RWPE2 (cell line): ENCODE results near the gene GSDMA.
"Not testable (repeated sequence)": the region's sequence is repeated elsewhere in the genome, so short reads cannot be mapped to it uniquely, and the experiment has no call there.

ENCODE experiments used
- ATAC-seq: fragments of 200-7000 bp; cut with Tn5 transposase; 3 replicates; pipeline ENCODE4 v1.9.1; 2021; ENCODE audit warnings: low read depth
- DNase-seq: peaks from one replicate; pipeline ENCODE4 v3.0.0-alpha.2; 2020; ENCODE audit warnings: low spot score
- H3K27ac ChIP-seq: fragments of 450-650 bp; 2 replicates; pipeline ENCODE4 v1.5.1; 2017; ENCODE audit warnings: mild to moderate bottlenecking; ENCODE audit not compliant: poor library complexity, severe bottlenecking
- H3K27me3 ChIP-seq: fragments of 250-450 bp; sonication (Bioruptor Pico); 2 replicates; pipeline ENCODE4 v1.5.1; 2021; ENCODE audit warnings: mild to moderate bottlenecking, moderate library complexity; ENCODE audit not compliant: insufficient read depth, poor library complexity, severe bottlenecking
- H3K36me3 ChIP-seq: fragments of 250-450 bp; sonication (Bioruptor Pico); 2 replicates; pipeline ENCODE4 v1.5.1; 2020; ENCODE audit warnings: low read depth, mild to moderate bottlenecking, moderate library complexity
- H3K4me1 ChIP-seq: fragments of 250-450 bp; sonication (Bioruptor Pico); 2 replicates; pipeline ENCODE4 v1.5.1; 2021; ENCODE audit warnings: mild to moderate bottlenecking, moderate library complexity; ENCODE audit not compliant: insufficient read depth, poor library complexity, severe bottlenecking
- H3K4me3 ChIP-seq: fragments of 250-450 bp; sonication (Bioruptor Pico); 2 replicates; pipeline ENCODE4 v1.5.1; 2021; ENCODE audit warnings: mild to moderate bottlenecking, moderate library complexity; ENCODE audit not compliant: severe bottlenecking
- H3K9me3 ChIP-seq: fragments of 250-450 bp; sonication (Bioruptor Pico); 2 replicates; pipeline ENCODE4 v1.5.1; 2021; ENCODE audit warnings: mild to moderate bottlenecking, moderate library complexity; ENCODE audit not compliant: severe bottlenecking
- CTCF ChIP-seq: fragments of 450-650 bp; IDR thresholded peaks from one replicate; pipeline ENCODE4 v1.5.1; 2017; ENCODE audit warnings: mild to moderate bottlenecking, moderate library complexity; ENCODE audit not compliant: poor library complexity, severe bottlenecking

GSDMA gene

GRCh38 chr17:39999067-39999466 is 36.3 kb downstream of the GSDMA start:
- ATAC-seq (peak; percentile 27; the same call in 1 of the 3 replicates), DNase-seq (no peak)
- Histone ChIP-seq H3K4me1 (no peaks in the 10 kb centered on the region), H3K27ac (no peak overlapping the region), H3K4me3 (no peak overlapping the region), H3K27me3 (no peaks in the 10 kb centered on the region), H3K36me3 (peaks cover 37% of the 10 kb centered on the region), H3K9me3 (no peaks in the 10 kb centered on the region)
- TF ChIP-seq CTCF = no peak

- Histone ChIP-seq H3K27me3 (no peaks in the 10 kb centered on the region), H3K27ac (no peak overlapping the region), H3K36me3 (peaks cover 26% of the 10 kb centered on the region), H3K9me3 (no peaks in the 10 kb centered on the region), H3K4me3 (no peak overlapping the region), H3K4me1 (no peaks in the 10 kb centered on the region)
- TF ChIP-seq CTCF = no peak
- no peak for DNase-seq
- no peak for ATAC-seq
These were observed 37.4 kb downstream of the GSDMA start for GRCh38 chr17:40000161-40000560.

- not testable (repeated sequence) for H3K4me1 ChIP-seq, H3K27me3 ChIP-seq, H3K27ac ChIP-seq, H3K4me3 ChIP-seq, DNase-seq, H3K9me3 ChIP-seq, ATAC-seq
- H3K36me3 ChIP-seq = peaks cover 16% of the 10 kb centered on the region
These were observed 38.5 kb downstream of the GSDMA start for GRCh38 chr17:40001335-40001734.

- Histone ChIP-seq H3K9me3 (no peaks in the 10 kb centered on the region), H3K27ac (no peak overlapping the region), H3K27me3 (no peaks in the 10 kb centered on the region), H3K4me1 (no peaks in the 10 kb centered on the region), H3K36me3 (no peaks in the 10 kb centered on the region), H3K4me3 (no peak overlapping the region)
- ATAC-seq = no peak
- TF ChIP-seq CTCF = no peak
- no peak for DNase-seq
These were observed 41.3 kb downstream of the GSDMA start for GRCh38 chr17:40004072-40004471.

- Histone ChIP-seq H3K27ac (no peak overlapping the region), H3K4me3 (no peak overlapping the region), H3K4me1 (no peaks in the 10 kb centered on the region), H3K36me3 (no peaks in the 10 kb centered on the region), H3K27me3 (no peaks in the 10 kb centered on the region), H3K9me3 (no peaks in the 10 kb centered on the region)
- DNase-seq (no peak), ATAC-seq (no peak)
- TF ChIP-seq CTCF = no peak
These were observed 41.9 kb downstream of the GSDMA start for GRCh38 chr17:40004712-40005111.
